ELR (cell line): Measurements from ENCODE around the gene SPATA33.
"Not testable (repeated sequence)": the region's sequence is repeated elsewhere in the genome, so short reads cannot be mapped to it uniquely, and the experiment has no call there.

ENCODE experiments used
- DNase-seq: peaks from one replicate; pipeline ENCODE4 v3.0.0-alpha.2; 2015; ENCODE audit warnings: low read depth

SPATA33 gene

DNA sequence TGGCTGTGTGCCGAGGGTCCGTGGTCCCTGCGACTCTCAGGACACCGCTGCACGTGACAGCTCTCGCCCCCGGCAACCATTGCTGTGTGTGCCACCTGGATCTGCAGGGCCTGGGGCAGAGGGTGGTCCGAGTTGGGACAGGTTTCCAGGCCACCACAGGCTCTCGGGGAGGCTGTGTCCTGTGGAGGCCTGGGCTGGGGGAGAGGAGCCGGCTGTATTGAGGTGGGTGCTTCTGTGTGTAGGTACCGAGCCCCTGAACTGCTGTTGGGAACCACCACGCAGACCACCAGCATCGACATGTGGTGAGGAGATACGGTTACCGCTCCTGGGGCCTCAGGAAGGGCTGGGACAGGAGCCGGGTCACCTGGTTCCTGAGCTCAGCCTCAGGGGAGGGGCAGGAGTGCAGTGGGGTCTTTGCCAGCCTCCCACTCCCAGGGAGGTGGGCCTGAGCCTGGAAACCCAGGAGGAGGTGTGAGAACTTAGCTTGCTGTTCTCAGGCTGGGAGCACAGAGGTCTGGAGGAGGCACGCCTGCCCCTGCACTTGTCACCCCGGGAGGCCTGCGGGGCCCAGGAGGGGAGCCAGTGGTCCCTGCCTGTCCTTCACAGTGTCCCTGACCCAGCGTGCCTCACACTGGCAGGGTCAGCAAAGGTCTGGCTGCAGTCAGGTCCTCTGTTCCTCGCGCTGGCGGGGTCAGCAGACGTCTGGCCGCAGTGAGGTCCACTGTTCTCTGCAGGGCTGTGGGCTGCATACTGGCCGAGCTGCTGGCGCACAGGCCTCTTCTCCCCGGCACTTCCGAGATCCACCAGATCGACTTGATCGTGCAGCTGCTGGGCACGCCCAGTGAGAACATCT is 36.5 kb downstream of the SPATA33 start:
- no peak for DNase-seq

DNA sequence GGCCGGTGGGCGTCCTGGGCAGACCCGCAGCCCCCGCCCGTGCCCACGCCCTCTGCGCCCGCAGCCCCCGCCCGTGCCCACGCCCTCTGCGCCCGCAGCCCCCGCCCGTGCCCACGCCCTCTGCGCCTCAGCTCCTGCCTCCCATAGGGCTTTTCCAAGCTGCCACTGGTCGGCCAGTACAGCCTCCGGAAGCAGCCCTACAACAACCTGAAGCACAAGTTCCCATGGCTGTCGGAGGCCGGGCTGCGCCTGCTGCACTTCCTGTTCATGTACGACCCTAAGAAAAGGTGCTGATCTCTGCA is 37.1 kb downstream of the SPATA33 start:
- not testable (repeated sequence) for DNase-seq

DNA sequence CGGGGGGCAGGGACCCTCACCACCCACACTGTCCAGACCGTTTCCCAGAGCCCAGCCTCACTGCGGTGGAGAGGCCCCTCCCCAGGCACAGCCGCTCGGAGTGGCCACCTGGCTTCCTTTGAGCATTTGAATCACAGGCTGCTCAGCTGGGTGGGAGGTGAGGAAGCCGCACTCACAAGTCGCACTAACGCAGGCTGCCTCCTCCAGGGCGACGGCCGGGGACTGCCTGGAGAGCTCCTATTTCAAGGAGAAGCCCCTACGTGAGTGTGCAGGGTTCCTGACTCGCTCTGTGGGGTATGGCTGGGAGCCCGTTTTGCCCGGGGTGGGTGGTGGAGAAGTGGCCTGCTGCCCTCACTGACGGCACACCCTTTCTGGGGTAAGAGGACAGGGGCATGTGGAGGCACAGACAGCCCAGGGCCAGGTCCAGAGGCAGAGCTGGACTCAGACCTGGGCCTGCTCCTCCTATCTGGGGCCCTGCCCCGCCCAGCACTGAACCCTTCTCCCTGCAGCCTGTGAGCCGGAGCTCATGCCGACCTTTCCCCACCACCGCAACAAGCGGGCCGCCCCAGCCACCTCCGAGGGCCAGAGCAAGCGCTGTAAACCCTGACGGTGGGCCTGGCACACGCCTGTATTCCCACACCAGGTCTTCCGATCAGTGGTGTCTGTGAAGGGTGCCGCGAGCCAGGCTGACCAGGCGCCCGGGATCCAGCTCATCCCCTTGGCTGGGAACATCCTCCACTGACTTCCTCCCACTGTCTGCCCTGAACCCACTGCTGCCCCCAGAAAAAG is 37.6 kb downstream of the SPATA33 start:
- no peak for DNase-seq

DNA sequence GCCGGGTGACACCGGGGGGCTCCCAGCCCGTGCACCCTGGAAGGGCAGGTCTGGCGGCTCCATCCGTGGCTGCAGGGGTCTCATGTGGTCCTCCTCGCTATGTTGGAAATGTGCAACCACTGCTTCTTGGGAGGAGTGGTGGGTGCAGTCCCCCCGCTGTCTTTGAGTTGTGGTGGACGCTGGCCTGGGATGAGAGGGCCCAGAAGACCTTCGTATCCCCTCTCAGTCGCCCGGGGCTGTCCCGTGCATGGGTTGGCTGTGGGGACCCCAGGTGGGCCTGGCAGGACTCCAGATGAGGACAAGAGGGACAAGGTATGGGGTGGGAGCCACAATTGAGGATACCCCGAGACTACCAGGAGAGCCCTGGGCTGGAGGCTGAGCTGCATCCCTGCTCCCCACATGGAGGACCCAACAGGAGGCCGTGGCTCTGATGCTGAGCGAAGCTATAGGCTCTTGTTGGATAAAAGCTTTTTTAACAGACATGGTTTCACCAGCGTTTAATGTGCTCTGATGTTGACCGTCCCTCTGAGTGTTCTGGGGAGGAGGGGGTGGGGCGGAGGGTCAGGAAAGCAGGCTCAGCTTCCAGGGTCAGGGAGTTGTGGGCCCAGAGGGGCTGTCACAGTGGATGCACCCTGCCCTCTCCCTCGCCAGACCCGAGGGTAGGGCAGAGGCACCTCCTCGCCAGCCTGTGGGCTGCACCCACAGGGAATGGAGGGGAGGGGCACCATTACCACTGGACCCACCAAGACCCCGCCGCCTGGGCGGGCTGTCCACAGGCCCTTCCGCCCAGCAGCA is 38.4 kb downstream of the SPATA33 start:
- DNase-seq = no peak

DNA sequence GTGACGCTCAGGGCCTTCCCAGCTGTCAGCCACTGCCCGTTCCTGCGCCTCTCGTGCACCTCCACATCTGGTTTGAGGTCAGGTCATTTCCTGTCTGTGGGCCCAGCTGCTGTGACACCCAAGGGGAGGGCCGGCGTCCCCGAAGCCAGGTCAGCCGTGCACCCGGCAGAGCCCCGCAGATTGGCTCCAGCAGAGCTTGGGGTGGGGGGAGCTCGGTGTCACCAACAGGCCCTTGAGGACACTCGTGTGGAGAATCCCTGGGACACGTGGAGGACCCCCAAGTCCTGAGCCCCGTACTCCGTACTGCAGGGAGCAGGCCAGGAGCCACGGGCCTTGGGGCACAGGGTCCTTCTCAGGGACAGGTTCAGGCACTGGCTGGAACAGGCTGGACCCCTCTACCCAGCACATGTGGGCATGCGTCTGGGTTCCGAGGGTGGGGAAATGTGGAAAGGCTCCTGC is 39.1 kb downstream of the SPATA33 start:
- no peak for DNase-seq

DNA sequence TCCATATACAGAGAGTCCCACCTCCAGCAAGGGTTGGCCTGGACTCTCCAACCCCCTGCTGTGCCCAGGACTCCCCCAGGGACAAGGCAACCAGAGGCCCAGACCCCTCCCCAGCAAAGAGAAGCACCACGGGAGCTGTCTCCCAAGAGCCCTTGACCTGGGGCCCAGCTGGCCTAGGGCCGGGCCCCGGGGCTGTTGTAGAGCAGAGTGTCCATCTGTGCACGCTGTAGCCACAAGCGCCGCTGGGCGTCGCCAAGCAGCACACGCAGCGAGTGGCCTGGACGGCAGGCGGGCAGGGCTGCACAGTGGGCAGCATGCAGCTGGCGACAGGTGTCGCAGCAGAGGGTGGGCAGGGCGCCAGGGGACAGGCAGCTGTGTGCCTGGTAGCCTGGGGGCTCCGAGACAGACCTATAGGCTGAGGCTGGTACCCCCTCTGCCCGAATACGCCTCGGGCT is 39.6 kb downstream of the SPATA33 start:
- no peak for DNase-seq

DNA sequence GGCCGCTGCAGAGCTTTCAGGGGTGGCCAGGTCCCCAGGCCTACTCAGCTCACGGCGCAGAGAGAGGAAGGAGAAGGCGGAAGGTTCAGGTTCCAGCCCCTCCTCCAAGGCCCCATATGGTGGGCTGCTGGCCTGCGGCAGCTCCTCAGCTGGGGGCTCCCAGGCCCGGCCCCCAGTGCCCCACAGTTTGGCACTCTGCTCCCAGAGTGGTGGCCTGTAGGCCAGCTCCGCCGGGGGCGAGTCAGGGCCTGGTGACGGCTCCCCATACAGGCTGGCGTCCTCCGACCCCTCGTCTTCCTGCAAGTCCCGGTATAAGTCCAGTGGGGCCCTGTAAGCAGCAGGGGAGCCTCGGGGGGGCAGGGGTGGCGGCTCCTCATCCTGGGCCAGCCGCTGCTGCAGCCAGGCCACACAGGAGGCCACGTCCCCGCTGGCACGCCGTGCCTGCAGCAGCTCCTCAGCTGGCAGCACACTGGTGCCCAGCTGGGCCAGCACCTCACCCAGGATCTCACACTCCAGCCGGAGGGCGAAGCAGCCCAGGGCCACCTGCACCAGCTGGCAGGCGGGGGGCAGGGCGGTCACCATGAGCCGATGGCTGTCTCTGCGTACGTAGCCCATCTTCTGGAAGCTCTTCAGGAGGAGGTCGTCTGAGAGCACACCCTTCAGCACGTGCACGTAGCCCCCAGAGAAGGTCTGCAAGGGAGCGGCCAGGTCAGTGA is 40.1 kb downstream of the SPATA33 start:
- no peak for DNase-seq

DNA sequence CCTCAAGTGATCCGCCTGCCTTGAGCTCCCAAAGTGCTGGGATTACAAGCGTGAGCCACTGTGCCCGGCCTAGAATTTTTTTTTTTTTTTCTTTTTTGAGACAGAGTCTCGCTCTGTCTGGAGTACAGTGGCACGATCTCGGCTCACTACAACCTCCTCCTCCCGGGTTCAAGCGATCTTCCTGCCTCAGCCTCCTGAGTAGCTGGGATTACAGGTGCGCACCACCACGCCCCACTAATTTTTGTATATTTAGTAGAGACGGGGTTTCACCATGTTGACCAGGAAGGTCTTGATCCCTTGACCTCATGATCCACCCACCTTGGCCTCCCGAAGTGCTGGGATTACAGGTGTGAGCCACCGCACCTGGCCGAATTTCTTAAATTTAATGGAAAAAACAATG is 41.1 kb downstream of the SPATA33 start:
- not testable (repeated sequence) for DNase-seq

DNA sequence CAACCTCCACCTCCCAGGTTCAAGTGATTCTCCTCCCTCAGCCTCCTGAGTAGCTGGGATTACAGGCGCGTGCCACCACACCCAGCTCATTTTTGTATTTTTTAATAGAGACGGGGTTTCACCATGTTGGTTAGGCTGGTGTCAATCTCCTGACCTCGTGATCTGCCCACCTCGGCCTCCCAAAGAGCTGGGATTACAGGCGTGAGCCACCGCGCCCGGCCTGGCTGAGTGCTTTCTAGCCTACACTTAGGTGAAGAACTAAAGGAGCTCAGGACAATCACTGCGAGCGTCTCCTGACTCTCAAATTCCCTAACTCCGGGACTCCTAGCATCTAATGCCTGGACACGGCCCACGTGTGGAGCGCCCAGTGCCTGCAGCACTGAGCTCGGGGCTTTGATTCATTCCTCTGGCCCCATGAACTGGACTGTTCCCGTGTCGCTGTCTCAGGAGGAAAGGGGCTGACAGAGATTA is 42.0 kb downstream of the SPATA33 start:
- DNase-seq = not testable (repeated sequence)

DNA sequence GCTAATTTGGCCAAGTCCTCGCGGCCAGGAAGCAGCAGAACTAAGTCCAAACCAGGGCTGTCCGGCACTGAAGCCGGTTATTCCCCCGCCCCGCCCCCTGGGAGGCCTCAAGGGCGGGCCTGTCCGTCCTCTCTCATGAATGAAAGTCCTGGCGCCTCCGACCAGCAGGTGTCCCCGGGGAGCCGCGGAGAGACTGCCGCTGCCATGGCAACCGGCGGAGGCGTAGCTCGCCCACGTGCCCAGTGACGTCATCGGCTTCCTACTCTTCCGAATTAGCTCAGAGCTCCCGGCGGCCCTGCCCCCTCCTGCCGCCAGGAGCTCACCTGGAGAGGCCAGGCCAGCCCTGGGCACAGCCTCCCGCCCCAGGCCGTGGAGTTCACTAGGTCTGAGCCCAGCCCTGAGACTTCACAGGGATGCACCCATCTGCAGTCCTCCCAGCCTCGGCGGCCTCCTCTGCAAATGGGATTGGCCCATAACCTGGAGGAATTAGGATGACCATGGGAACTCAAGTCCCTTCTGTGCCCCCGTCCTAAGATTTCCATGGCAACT is 42.5 kb downstream of the SPATA33 start:
- DNase-seq = peak; percentile 100

DNA sequence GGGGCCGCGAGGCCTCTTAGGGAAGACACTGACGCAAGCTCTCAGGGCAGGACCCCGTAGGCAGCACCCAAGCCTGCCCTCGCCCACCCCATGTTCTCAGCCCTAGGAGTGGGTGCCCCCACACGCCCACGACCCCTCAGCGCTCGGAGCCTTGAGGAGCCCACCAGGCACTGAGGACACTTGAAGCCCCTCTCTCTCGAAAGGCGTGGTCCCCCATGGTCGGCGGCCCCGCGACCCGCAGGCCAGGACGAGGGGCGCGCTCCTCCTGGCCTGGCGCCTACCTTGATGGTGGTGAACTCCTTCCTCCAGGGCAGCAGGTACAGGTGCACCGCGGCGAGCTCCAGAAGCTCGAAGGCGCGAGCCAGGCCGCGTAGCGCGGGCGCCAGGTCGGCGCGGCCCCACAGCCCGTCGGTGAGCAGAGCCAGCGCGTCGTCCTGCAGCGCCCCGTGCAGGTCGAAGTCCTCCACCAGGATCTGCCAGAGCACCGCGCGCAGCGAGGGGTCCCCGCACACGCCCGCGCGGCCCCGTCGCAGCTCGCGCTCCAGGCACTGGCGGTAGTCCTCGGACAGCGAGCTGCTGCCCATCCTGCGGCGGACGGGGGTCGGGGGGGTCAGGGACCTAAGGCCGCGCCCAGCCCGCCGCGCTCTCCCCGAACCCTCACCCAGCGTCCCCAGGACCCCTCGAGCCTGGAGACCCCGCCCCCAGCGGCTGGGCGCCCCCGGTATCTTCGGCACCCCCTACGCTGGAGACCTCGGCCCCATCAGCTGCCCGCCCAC is 43.2 kb downstream of the SPATA33 start:
- peak; percentile 68 for DNase-seq

DNA sequence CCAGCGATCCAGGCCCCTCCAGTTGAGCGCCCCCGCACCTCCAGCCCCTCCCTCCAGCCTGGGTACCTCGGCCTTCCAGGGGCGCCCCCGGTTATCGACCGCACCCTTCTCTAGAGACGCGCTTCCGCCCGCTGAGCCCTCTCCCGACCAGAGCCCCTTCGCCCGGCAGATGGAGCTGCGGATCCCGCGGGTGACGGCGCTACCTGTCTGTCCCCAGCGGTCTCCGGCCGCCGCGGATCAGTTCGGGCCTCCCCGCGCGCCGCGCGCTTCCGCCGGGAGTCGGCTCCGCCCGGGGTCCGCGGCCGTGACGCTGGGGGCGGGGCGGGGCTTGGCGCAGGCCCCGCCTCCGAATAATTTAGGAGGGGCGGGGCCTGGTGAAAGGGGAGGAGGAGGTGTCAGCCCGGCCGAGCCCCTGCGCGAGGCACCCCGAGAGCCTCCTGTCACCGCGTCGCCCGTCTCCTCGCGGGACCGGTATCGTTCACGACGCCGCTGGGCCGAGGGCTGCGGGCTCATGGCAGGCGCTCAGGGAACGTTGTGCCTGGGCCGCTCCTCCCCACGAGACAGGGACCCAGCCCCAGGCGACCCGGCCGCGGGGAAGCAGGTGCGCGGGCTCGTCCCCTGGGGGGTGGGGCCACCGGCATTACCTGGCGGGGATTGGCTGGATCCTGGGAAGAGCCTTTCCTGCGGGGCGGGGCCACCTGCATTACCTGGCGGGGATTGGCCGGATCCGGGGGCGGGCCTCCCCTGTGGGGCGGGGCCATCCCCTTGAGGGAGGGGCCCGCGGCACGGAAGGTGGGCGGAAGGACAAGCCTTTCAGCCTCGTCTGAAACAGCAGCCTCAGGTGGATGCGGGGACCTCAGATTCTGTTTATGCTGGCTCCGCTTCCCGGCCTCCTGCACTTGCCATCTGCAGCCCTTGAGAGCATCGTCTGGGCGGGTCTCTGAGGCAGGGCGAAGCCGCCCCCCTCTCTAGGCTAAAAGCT is 44.1 kb downstream of the SPATA33 start, which contains the start of gene SPATA2L:
SPATA2L (minus strand) TSS at position 281 of the 982 bp plus-strand sequence. CDS start 473 bp downstream, outside the sequence.
- DNase-seq = peak; percentile 88

DNA sequence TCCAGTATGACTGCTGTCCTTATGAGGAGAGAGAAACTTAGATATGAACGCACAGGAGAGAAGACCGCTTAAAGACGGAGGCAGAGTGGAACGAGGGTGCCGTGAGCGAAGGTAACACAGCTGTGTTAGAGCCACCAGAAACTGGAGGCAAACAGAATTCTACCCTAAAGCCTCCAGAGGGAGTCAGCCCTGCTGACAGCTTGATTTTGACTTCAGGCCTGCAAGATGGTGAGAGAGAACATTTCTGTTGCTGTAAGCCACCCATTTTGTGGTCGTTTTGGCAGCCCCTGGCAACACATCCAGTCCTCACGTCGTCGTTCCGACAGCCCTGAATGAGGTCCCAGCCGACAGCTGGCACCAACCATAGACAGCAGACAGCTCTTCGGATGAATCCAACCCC is 46.6 kb downstream of the SPATA33 start:
- DNase-seq = no peak

DNA sequence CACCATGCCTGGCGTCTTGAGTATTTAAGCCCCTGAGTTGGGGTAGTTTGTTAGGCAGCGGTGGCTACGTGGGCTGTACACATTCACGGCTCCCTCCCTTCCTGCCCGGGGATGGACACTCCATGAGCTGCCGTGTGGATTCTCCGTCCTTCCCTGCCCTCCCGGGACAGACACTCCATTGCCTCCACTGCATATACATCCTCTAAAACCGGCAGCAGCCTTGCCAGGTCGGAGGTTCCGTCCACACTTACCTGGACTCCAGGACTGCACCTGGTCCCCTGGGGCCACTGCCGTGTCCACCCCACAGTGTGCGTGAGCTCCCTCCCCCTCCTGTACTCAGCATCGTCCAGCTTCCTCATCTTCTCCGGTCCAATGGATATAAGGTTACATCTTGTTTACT is 47.4 kb downstream of the SPATA33 start:
- no peak for DNase-seq

DNA sequence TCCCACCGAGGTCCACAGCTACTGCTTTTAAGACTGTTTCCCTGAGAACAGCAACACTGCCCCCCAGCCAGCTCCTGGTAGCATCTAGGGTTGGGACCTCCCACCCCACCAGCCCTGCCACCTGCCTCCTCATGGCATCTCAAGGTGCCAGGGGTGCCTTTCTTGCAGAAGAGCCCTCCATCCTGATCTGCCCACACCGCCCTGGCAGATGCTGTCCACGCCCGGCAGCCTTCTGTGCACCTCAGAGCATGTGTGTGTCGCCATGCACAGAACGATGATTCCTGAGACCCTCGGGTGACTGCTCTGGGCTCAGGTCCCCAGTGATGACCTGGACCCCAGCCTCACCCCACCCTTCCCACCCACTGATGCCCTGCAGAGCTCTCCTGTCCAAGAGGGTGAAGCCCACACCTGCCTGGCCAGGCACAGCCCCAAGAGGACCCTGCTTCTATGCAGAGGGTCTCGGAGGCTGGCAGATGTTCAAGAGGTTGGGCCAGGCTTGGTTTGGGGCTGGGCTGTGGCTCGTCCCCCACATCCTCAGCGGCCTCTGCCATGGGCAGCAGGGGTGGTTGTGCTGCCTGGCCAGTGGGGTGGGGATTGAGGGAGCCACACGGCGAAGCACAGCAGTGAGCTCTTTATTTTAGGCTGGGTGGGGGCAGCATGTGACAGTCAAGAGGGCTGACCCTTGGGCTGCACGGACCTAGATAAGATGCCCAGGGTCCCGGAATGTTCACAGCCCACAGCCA is 49.1 kb downstream of the SPATA33 start:
- no peak for DNase-seq

DNA sequence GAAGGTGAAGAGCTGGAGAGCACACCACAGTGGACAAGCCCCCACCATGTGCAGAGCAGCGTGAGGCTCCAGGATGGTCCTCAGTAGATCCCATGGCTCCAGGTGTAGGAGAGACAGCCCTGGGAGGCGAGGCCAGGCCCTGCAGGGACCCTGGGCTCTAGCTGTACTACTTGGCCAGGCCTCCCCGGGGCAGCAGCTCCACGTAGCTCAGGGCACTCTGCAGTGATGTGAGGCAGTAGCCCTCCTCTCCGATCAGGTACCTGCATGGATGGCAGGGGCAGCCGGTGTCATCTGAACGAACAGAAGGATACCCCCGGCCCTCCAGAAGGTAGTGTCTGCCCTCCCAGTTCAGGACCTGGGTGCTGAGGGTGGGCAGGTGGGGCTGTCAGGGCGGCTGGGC is 50.1 kb downstream of the SPATA33 start:
- DNase-seq = no peak

DNA sequence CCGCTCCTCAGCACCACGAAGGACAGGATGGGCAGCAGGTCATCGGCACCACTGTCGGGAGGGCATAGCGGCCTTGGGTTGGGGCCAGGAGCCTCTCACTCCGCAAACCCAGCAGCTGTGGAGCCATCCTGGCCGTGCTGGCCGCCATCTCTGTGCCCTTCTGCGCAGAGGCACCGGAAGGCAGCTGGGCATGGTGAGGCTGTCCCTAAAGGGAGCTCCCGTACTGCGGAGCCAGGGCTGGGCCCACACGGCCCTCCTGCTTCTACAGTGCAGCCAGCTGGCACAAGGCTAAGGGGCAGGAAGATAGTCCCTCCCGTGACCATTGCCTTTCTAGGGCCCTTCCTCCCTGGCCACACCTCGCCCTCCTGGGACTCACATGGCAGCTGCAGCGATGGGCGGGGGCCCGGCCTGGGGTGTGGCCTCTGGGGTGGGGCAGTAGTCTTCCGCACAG is 50.9 kb downstream of the SPATA33 start:
- DNase-seq = no peak

DNA sequence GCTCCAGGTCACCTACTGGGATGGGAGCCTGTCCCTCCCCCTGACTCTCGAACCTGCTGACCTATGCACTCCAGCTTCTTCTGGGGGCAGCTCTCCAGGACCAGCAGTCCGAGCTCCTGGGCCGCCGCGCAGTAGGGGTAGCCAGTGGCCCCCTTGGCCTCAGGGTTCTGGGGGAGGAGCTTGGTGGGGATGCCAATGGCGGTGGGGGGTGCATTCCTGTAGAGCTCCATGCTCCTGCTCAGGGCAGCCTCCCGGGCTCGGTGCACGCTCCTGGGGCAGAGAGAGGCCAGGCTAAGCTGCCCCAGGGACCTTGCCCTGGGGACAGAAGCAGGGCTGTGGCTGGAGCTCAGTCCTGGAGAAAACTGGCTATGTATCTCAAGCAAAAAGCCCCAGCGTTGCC is 51.5 kb downstream of the SPATA33 start:
- no peak for DNase-seq
